Neural crest cell (in vitro differentiated cells): ENCODE measurements around the gene PDLIM4. TPM values are rescaled to one million over a fixed set of nuclear protein-coding genes. Genes with fewer than 3 reads are reported as not detected.

ENCODE experiments used
- DNase-seq: peaks from one replicate; pipeline ENCODE4 v3.0.0; 2021; ENCODE audit warnings: low read depth, mixed read lengths, low spot score
- H3K27ac Mint-ChIP-seq: one replicate; pipeline ENCODE4 v1.8.0; 2021; ENCODE audit warnings: mild to moderate bottlenecking, mixed read lengths; ENCODE audit not compliant: unreplicated experiment
- H3K27me3 Mint-ChIP-seq: 2 replicates; pipeline ENCODE4 v1.8.0; 2021; ENCODE audit warnings: low read depth, mild to moderate bottlenecking, mixed read lengths
- H3K36me3 Mint-ChIP-seq: 2 replicates; pipeline ENCODE4 v1.8.0; 2021; ENCODE audit warnings: low read depth, mild to moderate bottlenecking, mixed read lengths
- H3K4me1 Mint-ChIP-seq: 2 replicates; pipeline ENCODE4 v1.8.0; 2021; ENCODE audit warnings: mixed read lengths
- H3K4me3 Mint-ChIP-seq: one replicate; pipeline ENCODE4 v1.8.0; 2021; ENCODE audit warnings: mild to moderate bottlenecking, mixed read lengths
- H3K9me3 Mint-ChIP-seq: 2 replicates; pipeline ENCODE4 v1.8.0; 2021; ENCODE audit warnings: mixed read lengths
- CTCF ChIP-seq: fragments of 200-600 bp; sonication (generic); conservative IDR thresholded peaks from 2 replicates; pipeline ENCODE4 v1.5.0; 2021; ENCODE audit warnings: antibody characterized with exemption, mild to moderate bottlenecking
- total RNA-seq: library from RNA; stranded (reverse); gene quantifications from 2 replicates; pipeline ENCODE4 v1.2.1, GENCODE V29; 2021

The PDLIM4 gene
- total RNA-seq, 1 donor from 2014 or later, result 38.0 TPM

GRCh38 chr5:132262882-132263547 lies 5.5 kb downstream of the PDLIM4 start:
- H3K9me3 Mint-ChIP-seq, result no peaks in the 10 kb centered on the region
- DNase-seq, result no peak
- no peak overlapping the region for H3K27ac Mint-ChIP-seq
- no peak for TF ChIP-seq CTCF
- H3K4me3 Mint-ChIP-seq, result no peak overlapping the region
- no peaks in the 10 kb centered on the region for H3K27me3 Mint-ChIP-seq
- peaks cover 12% of the 10 kb centered on the region for H3K36me3 Mint-ChIP-seq
- H3K4me1 Mint-ChIP-seq, result peaks cover 74% of the 10 kb centered on the region

GRCh38 chr5:132263548-132264261 lies 6.2 kb downstream of the PDLIM4 start:
- H3K4me1 Mint-ChIP-seq, result peaks cover 74% of the 10 kb centered on the region
- no peaks in the 10 kb centered on the region for H3K9me3 Mint-ChIP-seq
- no peak for TF ChIP-seq CTCF
- no peak overlapping the region for H3K4me3 Mint-ChIP-seq
- peak overlapping the region; percentile 75 for H3K27ac Mint-ChIP-seq
- H3K36me3 Mint-ChIP-seq, result peaks cover 12% of the 10 kb centered on the region
- no peaks in the 10 kb centered on the region for H3K27me3 Mint-ChIP-seq
- DNase-seq, result no peak

- Mint-ChIP-seq H3K27ac (peak overlapping the region; percentile 48), H3K27me3 (no peaks in the 10 kb centered on the region), H3K4me3 (no peak overlapping the region), H3K4me1 (peaks cover 75% of the 10 kb centered on the region), H3K9me3 (no peaks in the 10 kb centered on the region), H3K36me3 (peaks cover 12% of the 10 kb centered on the region)
- DNase-seq, result no peak
- TF ChIP-seq CTCF, result no peak
Measured at GRCh38 chr5:132264546-132265335, 7.2 kb downstream of the PDLIM4 start.

GRCh38 chr5:132265336-132266030 lies 8.0 kb downstream of the PDLIM4 start:
- H3K4me1 Mint-ChIP-seq, result peaks cover 69% of the 10 kb centered on the region
- H3K4me3 Mint-ChIP-seq, result no peak overlapping the region
- H3K27ac Mint-ChIP-seq, result peak overlapping the region; percentile 48
- peaks cover 12% of the 10 kb centered on the region for H3K36me3 Mint-ChIP-seq
- H3K9me3 Mint-ChIP-seq, result no peaks in the 10 kb centered on the region
- no peak for DNase-seq
- TF ChIP-seq CTCF, result no peak
- no peaks in the 10 kb centered on the region for H3K27me3 Mint-ChIP-seq
